Muscle of leg (tissue), 11 donors: ENCODE measurements around the gene TNNI2. TPM values are rescaled to one million over a fixed set of nuclear protein-coding genes. Genes with fewer than 3 reads are reported as not detected.

Experiments used
- DNase-seq: peaks from one replicate; pipeline ENCODE4 v3.0.0; 2013
- H3K27ac ChIP-seq: one replicate; pipeline ENCODE4 v1.5.1; 2013; ENCODE audit warnings: mild to moderate bottlenecking, low read length, control low read depth
- H3K27me3 ChIP-seq: one replicate; pipeline ENCODE4 v1.6.1; 2013; ENCODE audit warnings: low read length; ENCODE audit not compliant: control insufficient read depth, insufficient read depth
- H3K36me3 ChIP-seq: one replicate; pipeline ENCODE4 v1.6.1; 2013; ENCODE audit warnings: low read length; ENCODE audit not compliant: control insufficient read depth, insufficient read depth
- H3K4me1 ChIP-seq: one replicate; pipeline ENCODE4 v1.6.1; 2013; ENCODE audit warnings: low read length; ENCODE audit not compliant: control insufficient read depth, insufficient read depth
- H3K4me3 ChIP-seq: one replicate; pipeline ENCODE4 v1.5.1; 2013; ENCODE audit warnings: low read length, control low read depth
- H3K9me3 ChIP-seq: replicated peaks from 2 replicates; pipeline ENCODE4 v1.6.1; 2013; ENCODE audit warnings: low read depth, low read length; ENCODE audit not compliant: control insufficient read depth
- WGBS: methylation state at CpG from one replicate; pipeline ENCODE4 v1.1.5; 2013; ENCODE audit warnings: missing lambda C conversion rate; ENCODE audit not compliant: insufficient coverage; 5-methylcytosine and 5-hydroxymethylcytosine counted together
- polyA plus RNA-seq, 8 donors: library from polyadenylated mRNA; unstranded; fragments of 120-200 nt; gene quantifications; one replicate each; pipeline versions ENCODE4 v1.2.1 to v1.2.3, GENCODE V29; 2013; ENCODE audit warnings: inconsistent platforms in 1 of 8, low replicate concordance in 1 of 8; ENCODE audit not compliant: insufficient read length in 8 of 8, insufficient read depth in 1 of 8
- total RNA-seq: library from RNA; stranded (reverse); fragments of 120-200 nt; gene quantifications from one replicate; pipeline ENCODE4 v1.2.4, GENCODE V29; 2013

TNNI2 gene
- total and polyA plus RNA-seq, 9 donors, result 1,548 to 4,090 (median 3,133) TPM

- no peak overlapping the region for H3K4me3 ChIP-seq
- peaks cover 7% of the 10 kb centered on the region for H3K27me3 ChIP-seq
- DNase-seq, result no peak
- H3K4me1 ChIP-seq, result peaks cover 5% of the 10 kb centered on the region
- H3K36me3 ChIP-seq, result no peaks in the 10 kb centered on the region
- no peak overlapping the region for H3K27ac ChIP-seq
- H3K9me3 ChIP-seq, result peaks cover 16% of the 10 kb centered on the region
- WGBS, result 37% methylated on average over 3 of the region's 3 CpGs
Measured at GRCh38 chr11:1819074-1819473, 19.7 kb upstream of the TNNI2 start.

DNA sequence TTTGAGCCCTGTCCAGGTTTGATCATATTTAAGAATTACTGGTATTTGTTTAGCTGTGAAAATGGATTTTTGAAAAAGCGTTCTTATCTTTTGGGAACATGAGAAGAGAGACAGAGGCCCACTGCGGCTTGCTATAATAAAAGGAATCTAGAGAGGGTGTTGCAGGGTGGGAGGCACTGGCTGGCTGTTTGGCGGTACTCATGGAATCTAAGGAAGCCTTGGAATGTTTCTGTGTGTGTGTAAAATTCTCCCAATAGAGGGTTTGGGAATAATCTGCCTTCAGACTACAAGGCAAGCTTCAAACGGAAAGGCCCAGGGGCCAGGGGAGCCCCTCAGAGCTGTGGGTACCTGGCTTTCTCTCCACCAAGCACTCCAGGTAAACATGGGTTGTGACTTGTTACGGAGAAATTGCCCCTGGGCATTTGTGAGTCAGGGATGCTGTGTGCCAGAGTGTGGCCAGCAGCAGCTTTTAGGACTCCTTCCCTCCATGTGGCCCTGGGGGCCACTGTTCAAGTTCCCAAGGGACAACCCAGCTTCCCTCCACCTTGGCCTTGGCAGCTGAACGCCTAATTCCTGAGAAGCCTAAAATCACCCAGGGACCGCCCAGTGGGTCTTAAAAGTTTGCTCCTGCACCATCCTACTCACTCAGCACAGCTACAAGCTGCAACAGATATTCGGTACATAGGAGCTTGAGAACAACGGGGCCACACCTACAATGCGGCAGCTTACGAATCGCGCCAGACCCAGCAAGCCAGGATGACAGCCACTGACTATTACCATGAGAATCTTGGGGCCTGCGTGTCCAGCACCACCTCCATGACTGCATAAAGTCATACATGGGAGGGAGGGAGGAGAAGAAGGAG lies 18.1 kb upstream of the TNNI2 start:
- 60% methylated on average over 5 of the region's 14 CpGs for WGBS
- peaks cover 7% of the 10 kb centered on the region for H3K27me3 ChIP-seq
- H3K36me3 ChIP-seq, result no peaks in the 10 kb centered on the region
- H3K4me3 ChIP-seq, result no peak overlapping the region
- peaks cover 17% of the 10 kb centered on the region for H3K4me1 ChIP-seq
- H3K9me3 ChIP-seq, result peaks cover 16% of the 10 kb centered on the region
- H3K27ac ChIP-seq, result no peak overlapping the region
- no peak for DNase-seq

DNA sequence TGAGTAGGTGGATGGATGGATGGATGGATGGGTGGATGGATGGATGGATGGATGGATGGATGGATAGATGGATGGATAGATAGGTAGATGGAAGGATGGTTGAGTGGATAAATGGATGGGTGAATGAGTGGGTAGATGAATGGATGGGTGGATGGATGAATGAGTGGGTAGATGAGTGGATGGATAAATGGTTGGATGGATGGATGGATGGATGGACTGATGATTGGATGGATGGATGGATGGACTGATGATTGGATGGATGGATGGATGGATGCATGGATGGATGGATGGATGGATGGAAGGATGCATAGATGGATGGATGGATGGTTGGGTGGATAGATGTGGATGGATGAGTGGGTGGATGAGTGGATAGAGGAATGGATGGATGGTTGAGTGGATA lies 17.2 kb upstream of the TNNI2 start:
- H3K9me3 ChIP-seq, result peaks cover 16% of the 10 kb centered on the region
- DNase-seq, result no peak

DNA sequence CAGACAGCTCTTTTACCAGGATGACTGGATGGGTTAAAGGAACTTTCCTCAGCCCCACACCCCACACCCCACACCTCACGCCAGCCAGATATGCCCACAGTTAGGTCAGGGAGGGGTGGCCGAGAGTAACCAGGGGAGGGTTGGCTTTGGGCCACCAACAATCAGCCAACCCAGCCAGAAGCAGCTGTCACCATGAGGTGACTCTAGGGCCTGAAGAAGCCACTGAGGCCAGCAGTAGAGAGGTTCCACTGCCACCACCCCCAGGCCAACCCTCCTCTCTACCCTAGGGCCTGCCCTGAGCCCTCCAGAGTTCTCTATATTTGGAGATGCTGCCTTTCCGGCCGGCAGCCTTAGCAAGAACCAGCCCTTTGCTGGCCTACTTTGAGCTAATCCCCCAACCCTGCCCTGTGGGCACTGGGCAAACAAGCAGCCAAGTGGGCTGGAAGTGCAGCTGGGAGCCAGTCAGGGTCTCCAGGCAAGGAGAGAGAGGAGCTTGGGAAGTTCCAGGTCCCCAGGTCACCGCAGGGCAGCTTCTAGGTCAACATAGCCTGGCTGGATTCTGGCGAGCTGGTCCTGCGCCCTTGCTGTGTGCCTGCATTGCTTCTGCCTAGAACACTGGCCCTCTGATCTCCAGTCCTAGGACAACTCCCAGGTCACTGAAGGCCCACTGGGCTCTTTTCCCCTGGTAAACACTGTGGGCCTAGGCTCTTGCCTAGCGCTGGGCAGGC lies 16.0 kb upstream of the TNNI2 start:
- H3K36me3 ChIP-seq, result no peaks in the 10 kb centered on the region
- H3K27me3 ChIP-seq, result peaks cover 4% of the 10 kb centered on the region
- WGBS, result 74% methylated on average over 4 of the region's 8 CpGs
- H3K9me3 ChIP-seq, result peaks cover 12% of the 10 kb centered on the region
- no peak for DNase-seq
- peaks cover 38% of the 10 kb centered on the region for H3K4me1 ChIP-seq
- H3K27ac ChIP-seq, result no peak overlapping the region
- H3K4me3 ChIP-seq, result no peak overlapping the region

More for the DNA sequence above, 17.2 kb upstream of the TNNI2 start:
- H3K27ac ChIP-seq, result no peak overlapping the region
- peaks cover 26% of the 10 kb centered on the region for H3K4me1 ChIP-seq
- no peak overlapping the region for H3K4me3 ChIP-seq
- H3K27me3 ChIP-seq, result peaks cover 7% of the 10 kb centered on the region
- H3K36me3 ChIP-seq, result no peaks in the 10 kb centered on the region

GRCh38 chr11:1823376-1824220 lies 15.2 kb upstream of the TNNI2 start:
- WGBS, result 95% methylated on average over 11 of the region's 19 CpGs
- Histone ChIP-seq H3K4me1 (peaks cover 45% of the 10 kb centered on the region), H3K27ac (no peak overlapping the region), H3K36me3 (no peaks in the 10 kb centered on the region), H3K27me3 (peaks cover 2% of the 10 kb centered on the region), H3K9me3 (peaks cover 6% of the 10 kb centered on the region), H3K4me3 (no peak overlapping the region)
- DNase-seq, result no peak

GRCh38 chr11:1824221-1825038 lies 14.4 kb upstream of the TNNI2 start:
- Histone ChIP-seq H3K27me3 (peaks cover 2% of the 10 kb centered on the region), H3K9me3 (no peaks in the 10 kb centered on the region), H3K4me3 (no peak overlapping the region), H3K4me1 (peaks cover 49% of the 10 kb centered on the region), H3K36me3 (no peaks in the 10 kb centered on the region), H3K27ac (no peak overlapping the region)
- DNase-seq, result no peak
- 90% methylated on average over 23 of the region's 23 CpGs for WGBS

DNA sequence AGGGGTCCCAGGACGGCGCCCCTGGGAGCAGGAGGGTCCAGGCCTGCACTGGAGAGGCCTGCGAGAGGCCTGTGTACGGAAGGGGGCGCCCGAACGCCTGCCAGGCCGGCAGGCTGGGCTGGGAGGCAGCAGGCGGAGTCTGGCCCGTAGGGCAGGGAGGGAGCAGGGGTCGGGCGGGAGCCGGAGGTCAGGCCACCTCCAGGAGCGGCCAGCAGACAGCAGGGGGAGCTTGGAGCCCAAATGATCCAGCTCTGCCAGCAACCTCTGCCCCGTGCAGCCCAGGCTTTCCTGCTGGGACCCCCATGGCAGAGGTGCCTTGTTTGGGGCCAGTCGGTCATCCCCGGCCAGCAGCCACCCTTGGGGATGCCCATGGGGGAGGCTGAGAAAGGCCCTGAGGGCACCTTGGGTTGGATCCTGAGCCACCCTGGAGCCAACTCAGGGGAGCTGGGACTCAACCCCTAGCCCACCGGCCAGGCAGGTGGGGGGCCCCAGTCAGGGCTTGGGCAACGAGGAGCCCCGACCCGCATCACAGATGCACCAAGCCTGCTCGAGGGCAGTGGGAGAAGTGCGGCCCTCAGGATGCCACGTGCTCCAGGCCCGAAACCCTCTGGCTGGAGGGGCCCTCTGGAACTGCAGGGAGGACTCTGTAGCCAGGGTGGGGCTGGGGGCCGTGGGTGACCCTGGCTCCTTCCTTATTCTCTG lies 13.6 kb upstream of the TNNI2 start:
- Histone ChIP-seq H3K27me3 (peaks cover 2% of the 10 kb centered on the region), H3K27ac (no peak overlapping the region), H3K4me3 (no peak overlapping the region), H3K9me3 (no peaks in the 10 kb centered on the region), H3K36me3 (no peaks in the 10 kb centered on the region), H3K4me1 (peaks cover 53% of the 10 kb centered on the region)
- 46% methylated on average over 26 of the region's 26 CpGs for WGBS
- DNase-seq, result no peak

GRCh38 chr11:1825785-1826451 lies 12.9 kb upstream of the TNNI2 start:
- H3K4me1 ChIP-seq, result peaks cover 58% of the 10 kb centered on the region
- DNase-seq, result no peak
- H3K27me3 ChIP-seq, result peaks cover 2% of the 10 kb centered on the region
- H3K36me3 ChIP-seq, result no peaks in the 10 kb centered on the region
- 86% methylated on average over 29 of the region's 33 CpGs for WGBS
- H3K27ac ChIP-seq, result no peak overlapping the region
- H3K9me3 ChIP-seq, result no peaks in the 10 kb centered on the region
- H3K4me3 ChIP-seq, result no peak overlapping the region
